Fibroblast of lung (primary cell): ENCODE results near the gene OCIAD1. TPM values are rescaled to one million over a fixed set of nuclear protein-coding genes. Genes with fewer than 3 reads are reported as not detected.
"Not testable (repeated sequence)": the region's sequence is repeated elsewhere in the genome, so short reads cannot be mapped to it uniquely, and the experiment has no call there.

Experiments used
- DNase-seq, 2 donors: peaks; one replicate each; pipeline versions ENCODE4 v3.0.0 to v3.0.0-alpha.2; 2010; ENCODE audit warnings: low read depth in 2 of 2
- H2AFZ ChIP-seq: 2 replicates; pipeline ENCODE4 v1.5.1; 2012; ENCODE audit warnings: low read length, control low read depth, inconsistent platforms
- H3K27ac ChIP-seq: 2 replicates; pipeline ENCODE4 v1.5.1; 2011; ENCODE audit warnings: low read length, control low read depth; ENCODE audit not compliant: insufficient read depth
- H3K27me3 ChIP-seq: 2 replicates; pipeline ENCODE4 v1.5.1; 2011; ENCODE audit warnings: mild to moderate bottlenecking, low read length; ENCODE audit not compliant: control insufficient read depth, insufficient read depth
- H3K36me3 ChIP-seq: 2 replicates; pipeline ENCODE4 v1.5.1; 2011; ENCODE audit warnings: low read length; ENCODE audit not compliant: control insufficient read depth, insufficient read depth
- H3K4me1 ChIP-seq: 2 replicates; pipeline ENCODE4 v1.5.1; 2011; ENCODE audit warnings: low read length; ENCODE audit not compliant: control insufficient read depth, insufficient read depth; ENCODE audit errors: extremely low read depth
- H3K4me2 ChIP-seq: 2 replicates; pipeline ENCODE4 v1.5.1; 2011; ENCODE audit warnings: low read length, control low read depth; ENCODE audit not compliant: insufficient read depth; ENCODE audit errors: extremely low read depth
- H3K4me3 ChIP-seq, 4 experiments: fragments of 200-600 bp in 1 of 4; sonication (generic) in 1 of 4; replicated peaks in 1 of 4; 2 replicates each; pipeline ENCODE4 v1.5.1; 2011 to 2016; ENCODE audit warnings: low read length in 4 of 4, low read depth in 3 of 4, mild to moderate bottlenecking in 3 of 4, control low read depth in 2 of 4, inconsistent platforms in 1 of 4, mixed read lengths in 1 of 4; ENCODE audit not compliant: insufficient read depth in 1 of 4; ENCODE audit errors: control extremely low read depth in 1 of 4
- H3K79me2 ChIP-seq: 2 replicates; pipeline ENCODE4 v1.5.1; 2012; ENCODE audit warnings: mild to moderate bottlenecking, low read length, inconsistent platforms; ENCODE audit not compliant: control insufficient read depth, insufficient read depth
- H3K9ac ChIP-seq: 2 replicates; pipeline ENCODE4 v1.5.1; 2011; ENCODE audit warnings: mild to moderate bottlenecking, low read length, control low read depth; ENCODE audit not compliant: insufficient read depth
- H3K9me3 ChIP-seq: 2 replicates; pipeline ENCODE4 v1.5.1; 2012; ENCODE audit warnings: low read depth, low read length; ENCODE audit not compliant: control insufficient read depth, insufficient read depth
- H4K20me1 ChIP-seq: 2 replicates; pipeline ENCODE4 v1.5.1; 2011; ENCODE audit warnings: low read length; ENCODE audit not compliant: control insufficient read depth, insufficient read depth; ENCODE audit errors: extremely low read depth
- EZH2 ChIP-seq: IDR thresholded peaks from 2 replicates; pipeline ENCODE4 v1.5.1; 2012; ENCODE audit warnings: low read length, control low read depth, mild to moderate bottlenecking; ENCODE audit errors: missing control alignments
- polyA plus RNA-seq, 2 donors: library from polyadenylated mRNA; depleted of rRNA in 1 of 2; stranded (reverse) in 1 of 2; unstranded in 1 of 2; fragments of >200 nt; gene quantifications; 2 replicates each; pipeline ENCODE4 v1.2.1, GENCODE V29; 2011 to 2012; ENCODE audit warnings: missing spikeins in 1 of 2
- total RNA-seq: library from RNA; depleted of rRNA; stranded (reverse); fragments of >200 nt; gene quantifications from 2 replicates; pipeline ENCODE4 v1.2.1, GENCODE V29; 2014
- TF ChIP-seq, protein P1 (sequence below), 2 donors: IDR thresholded peaks in 1 of 2; conservative IDR thresholded peaks in 1 of 2; 1 replicate in 1 of 2; 2 replicates in 1 of 2; pipeline ENCODE4 v1.5.1; 2011 to 2012; ENCODE audit warnings: low read length in 2 of 2, control low read depth in 1 of 2, inconsistent platforms in 1 of 2, low read depth in 1 of 2, mild to moderate bottlenecking in 1 of 2

Gene OCIAD1
- total and polyA plus RNA-seq, 2 donors (not counting 1 experiment from before 2014, with no cell fraction given) = 92.8 to 163 TPM

DNA sequence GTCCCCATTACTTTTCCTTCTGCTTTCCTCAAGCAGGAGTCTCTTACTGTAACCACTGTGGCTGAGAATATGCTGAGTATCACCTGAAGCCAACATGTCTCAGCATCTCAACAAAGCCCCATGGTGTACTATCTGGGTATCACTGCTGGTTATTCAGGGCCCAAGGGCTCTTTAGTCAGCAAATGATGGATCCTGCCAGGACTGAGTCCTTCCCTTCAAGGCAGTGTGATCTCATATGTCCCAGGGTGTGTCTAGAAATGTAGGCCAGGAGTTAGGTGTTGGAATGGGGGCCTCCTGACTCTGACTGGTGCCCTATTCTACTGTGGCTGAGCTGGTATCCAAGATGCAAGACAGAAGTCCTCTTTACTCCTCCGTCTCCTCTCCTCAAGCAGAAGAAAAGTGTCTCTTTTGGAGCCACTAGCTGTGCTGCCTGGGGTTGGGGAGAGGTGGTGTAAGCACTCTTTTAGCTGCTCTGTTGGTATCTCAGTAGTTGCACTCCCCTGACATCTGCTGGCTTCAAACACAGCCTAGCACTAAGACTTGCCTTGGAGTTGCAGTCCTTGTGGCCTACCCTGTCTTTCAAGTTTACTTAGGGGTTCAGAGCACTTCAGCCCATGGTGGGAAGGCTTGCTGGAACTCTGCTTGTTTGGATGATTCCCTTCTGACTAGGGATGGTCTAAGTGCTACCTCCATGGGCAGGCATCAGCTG lies 47.1 kb downstream of the OCIAD1 start:
- DNase-seq = no peak
- no peak overlapping the region for H3K9ac ChIP-seq
- H3K4me2 ChIP-seq = no peak overlapping the region
- no peak overlapping the region for H3K27ac ChIP-seq
- no peaks in the 10 kb centered on the region for H4K20me1 ChIP-seq
- no peaks in the 10 kb centered on the region for H3K79me2 ChIP-seq
- no peaks in the 10 kb centered on the region for H3K36me3 ChIP-seq
- H3K9me3 ChIP-seq = no peaks in the 10 kb centered on the region
- H2AFZ ChIP-seq = no peak overlapping the region
- no peaks in the 10 kb centered on the region for H3K4me1 ChIP-seq
- no peak for TF ChIP-seq EZH2
- TF ChIP-seq, protein P1, sequence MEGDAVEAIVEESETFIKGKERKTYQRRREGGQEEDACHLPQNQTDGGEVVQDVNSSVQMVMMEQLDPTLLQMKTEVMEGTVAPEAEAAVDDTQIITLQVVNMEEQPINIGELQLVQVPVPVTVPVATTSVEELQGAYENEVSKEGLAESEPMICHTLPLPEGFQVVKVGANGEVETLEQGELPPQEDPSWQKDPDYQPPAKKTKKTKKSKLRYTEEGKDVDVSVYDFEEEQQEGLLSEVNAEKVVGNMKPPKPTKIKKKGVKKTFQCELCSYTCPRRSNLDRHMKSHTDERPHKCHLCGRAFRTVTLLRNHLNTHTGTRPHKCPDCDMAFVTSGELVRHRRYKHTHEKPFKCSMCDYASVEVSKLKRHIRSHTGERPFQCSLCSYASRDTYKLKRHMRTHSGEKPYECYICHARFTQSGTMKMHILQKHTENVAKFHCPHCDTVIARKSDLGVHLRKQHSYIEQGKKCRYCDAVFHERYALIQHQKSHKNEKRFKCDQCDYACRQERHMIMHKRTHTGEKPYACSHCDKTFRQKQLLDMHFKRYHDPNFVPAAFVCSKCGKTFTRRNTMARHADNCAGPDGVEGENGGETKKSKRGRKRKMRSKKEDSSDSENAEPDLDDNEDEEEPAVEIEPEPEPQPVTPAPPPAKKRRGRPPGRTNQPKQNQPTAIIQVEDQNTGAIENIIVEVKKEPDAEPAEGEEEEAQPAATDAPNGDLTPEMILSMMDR (conservative IDR thresholded peaks at IDR 0.05 in 1 of 2, IDR thresholded peaks at IDR 0.05 in 1 of 2; ENCODE audit: low read depth in 1 of 2, low read length in 2 of 2) = no peak
- H3K27me3 ChIP-seq = no peaks in the 10 kb centered on the region
- H3K4me3 ChIP-seq = no peak overlapping the region

GRCh38 chr4:48879561-48880442 lies 48.9 kb downstream of the OCIAD1 start:
- DNase-seq = no peak
- Histone ChIP-seq H4K20me1 (no peaks in the 10 kb centered on the region), H3K9me3 (no peaks in the 10 kb centered on the region), H3K79me2 (no peaks in the 10 kb centered on the region), H3K9ac (no peak overlapping the region), H2AFZ (no peak overlapping the region), H3K27me3 (no peaks in the 10 kb centered on the region), H3K36me3 (no peaks in the 10 kb centered on the region), H3K4me2 (no peak overlapping the region), H3K4me1 (no peaks in the 10 kb centered on the region), H3K27ac (no peak overlapping the region), H3K4me3 (no peak overlapping the region)
- TF ChIP-seq, protein P1 (conservative IDR thresholded peaks at IDR 0.05 in 1 of 2, IDR thresholded peaks at IDR 0.05 in 1 of 2; ENCODE audit: low read depth in 1 of 2, low read length in 2 of 2) = no peak

GRCh38 chr4:48881646-48882045 lies 50.8 kb downstream of the OCIAD1 start:
- DNase-seq, H2AFZ ChIP-seq, H3K9me3 ChIP-seq, H4K20me1 ChIP-seq, H3K9ac ChIP-seq, H3K36me3 ChIP-seq, H3K4me3 ChIP-seq, H3K27ac ChIP-seq, H3K4me2 ChIP-seq, H3K4me1 ChIP-seq, H3K79me2 ChIP-seq, H3K27me3 ChIP-seq: not testable (repeated sequence)

DNA sequence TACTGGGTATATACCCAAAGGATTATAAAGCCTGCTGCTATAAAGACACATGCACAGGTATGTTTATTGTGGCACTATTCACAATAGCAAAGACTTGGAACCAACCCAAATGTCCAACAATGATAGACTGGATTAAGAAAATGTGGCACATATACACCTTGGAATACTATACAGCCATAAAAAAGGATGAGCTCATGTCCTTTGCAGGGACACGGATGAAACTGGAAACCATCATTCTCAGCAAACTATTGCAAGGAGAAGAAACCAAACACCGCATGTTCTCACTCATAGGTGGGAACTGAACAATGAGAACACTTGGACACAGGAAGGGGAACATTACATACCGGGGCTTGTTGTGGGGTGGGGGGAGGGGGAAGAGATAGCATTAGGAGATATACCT lies 58.9 kb downstream of the OCIAD1 start:
- not testable (repeated sequence) for H4K20me1 ChIP-seq, H3K27ac ChIP-seq, H3K36me3 ChIP-seq, H2AFZ ChIP-seq, DNase-seq, H3K9ac ChIP-seq, H3K9me3 ChIP-seq, H3K4me3 ChIP-seq, H3K4me2 ChIP-seq, H3K27me3 ChIP-seq, H3K79me2 ChIP-seq, H3K4me1 ChIP-seq
